ENCODE results near the gene YEATS4. TPM values are rescaled to one million over a fixed set of nuclear protein-coding genes. Genes with fewer than 3 reads are reported as not detected.
"Not testable (repeated sequence)": the region's sequence is repeated elsewhere in the genome, so short reads cannot be mapped to it uniquely, and the experiment has no call there.

Gene YEATS4
- total RNA-seq (10 to 100 TPM; 18.2 to 19.6 TPM), polyA plus RNA-seq (10 to 100 TPM; 44.9 to 57.5 TPM)

DNA sequence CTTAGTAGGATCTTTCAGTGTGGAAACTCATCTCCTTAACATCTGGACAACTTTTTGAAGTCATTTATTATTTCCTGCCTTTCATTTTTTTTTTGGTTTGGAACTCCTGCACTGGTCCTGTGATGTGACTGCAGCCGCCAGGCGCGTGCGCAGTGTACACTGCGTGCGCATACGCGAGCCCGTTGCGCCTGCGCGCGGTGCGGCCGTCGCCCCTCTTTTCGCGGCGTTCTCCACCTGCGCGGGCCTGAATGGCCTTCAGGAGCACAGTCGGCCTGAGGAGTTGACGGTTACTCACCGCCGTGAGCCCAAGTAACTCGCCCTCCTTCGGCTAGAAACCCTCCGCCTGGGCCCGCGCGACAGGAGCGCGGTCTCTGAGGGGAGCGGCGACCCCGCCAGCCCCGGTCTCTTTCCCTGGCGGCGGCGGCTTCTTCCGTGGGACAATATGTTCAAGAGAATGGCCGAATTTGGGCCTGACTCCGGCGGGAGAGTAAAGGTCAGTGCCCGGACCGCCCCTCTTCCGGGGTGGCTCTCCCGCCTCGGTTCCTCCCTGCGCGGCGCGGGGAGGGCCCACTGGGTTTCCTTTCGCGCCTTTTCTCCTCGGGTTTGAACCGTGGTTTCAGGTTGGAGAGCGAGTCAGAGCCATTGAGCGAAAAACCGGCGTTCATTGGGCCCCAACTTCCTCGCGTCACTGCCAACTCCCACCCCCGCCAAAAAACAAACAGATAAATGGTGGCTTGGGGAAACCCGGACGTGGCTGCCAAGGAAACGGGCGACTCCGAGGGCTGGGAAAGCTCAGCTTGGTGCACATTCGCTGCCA, at the start of gene YEATS4:
YEATS4 (plus strand) TSS at position 213 of the 817 bp plus-strand sequence; CDS start at position 443, 230 bp downstream.
- Mint-ChIP-seq H3K36me3 (peaks cover 0 to 17% of the 10 kb centered on the region in 2 donors), H3K9me3 (peaks cover 0 to 6% (median 0%) of the 10 kb centered on the region in 8 donors), H3K27ac (peak within 1 kb of the TSS; percentile 82 to 96 (median 94)), H3K4me1 (peaks cover 24 to 29% (median 27%) of the 10 kb centered on the region in 4 donors), H3K4me3 (peak within 1 kb of the TSS; percentile 83 to 97 (median 93)), H3K27me3 (peaks cover under 1 to 1% of the 10 kb centered on the region in 2 donors)
- H3K27ac ChIP-seq (ENCODE audit: low read depth, low read length), result peak within 1 kb of the TSS; percentile 86
- CTCF ChIA-PET (ENCODE audit: partially characterized antibody), result interaction anchor here (1.9 to 4.0 kb wide), 4 partner anchors 10 to 212 kb away, joined by 5 to 146 read pairs (median 20); partner anchors contain the start of gene LYZ
- DNase-seq, result peak; percentile 86 to 96 (median 88)
- intact Hi-C loops (cut with micrococcal nuclease), result loop anchor here (1.0 to 5.0 kb wide), 8 partner anchors 28 to 1373 kb away; partner anchors contain the start of genes CCT2, CPSF6 and FRS2
- peaks cover 11% of the 10 kb centered on the region for H3K4me1 ChIP-seq (ENCODE audit: insufficient read depth, low read length)
- H3K4me3 ChIP-seq (ENCODE audit: low read length in 2 of 2), result peak within 1 kb of the TSS; percentile 67 to 74
- no peaks in the 10 kb centered on the region for H3K9me3 ChIP-seq (ENCODE audit: control insufficient read depth in 1 of 2, low read length in 2 of 2)
- POLR2A ChIA-PET (ENCODE audit: partially characterized antibody), result interaction anchor here (0.8 to 6.0 kb wide), 2 partner anchors 28 to 380 kb away, joined by 3 to 73 read pairs; no protein-coding TSS in a partner anchor
- H3K36me3 ChIP-seq (ENCODE audit: insufficient read depth, low read length), result no peaks in the 10 kb centered on the region
- no peaks in the 10 kb centered on the region for H3K27me3 ChIP-seq (ENCODE audit: insufficient read depth, low read length)

- H3K27me3 Mint-ChIP-seq, result no peaks in the 10 kb centered on the region
- H3K36me3 ChIP-seq (ENCODE audit: insufficient read depth, low read length), result no peaks in the 10 kb centered on the region
- H3K4me3 ChIP-seq (ENCODE audit: low read length in 2 of 2), result no peak overlapping the region
- POLR2A ChIA-PET (ENCODE audit: partially characterized antibody), result no interaction called here
- H3K27me3 ChIP-seq (ENCODE audit: insufficient read depth, low read length), result no peaks in the 10 kb centered on the region
- no peaks in the 10 kb centered on the region for H3K9me3 ChIP-seq (ENCODE audit: control insufficient read depth in 1 of 2, low read length in 2 of 2)
- H3K27ac Mint-ChIP-seq, result no peak overlapping the region
- no peaks in the 10 kb centered on the region for H3K4me1 ChIP-seq (ENCODE audit: insufficient read depth, low read length)
- H3K4me3 Mint-ChIP-seq, result no peak overlapping the region
- H3K4me1 Mint-ChIP-seq, result no peaks in the 10 kb centered on the region
- no peak overlapping the region for H3K27ac ChIP-seq (ENCODE audit: low read depth, low read length)
- CTCF ChIA-PET (ENCODE audit: partially characterized antibody), result no interaction called here
- peaks cover 0 to 12% (median 4%) of the 10 kb centered on the region in 8 donors for H3K9me3 Mint-ChIP-seq
- H3K36me3 Mint-ChIP-seq, result peaks cover 1 to 2% of the 10 kb centered on the region in 2 donors
- DNase-seq, result no peak
- intact Hi-C loops (cut with micrococcal nuclease), result no loop called here
These were observed 46.3 kb upstream of the YEATS4 start for GRCh38 chr12:69313209-69313608.

GRCh38 chr12:69316784-69317183, 42.8 kb upstream of the YEATS4 start:
- H3K27ac Mint-ChIP-seq; DNase-seq; H3K4me1 ChIP-seq (ENCODE audit: insufficient read depth, low read length); H3K27me3 Mint-ChIP-seq; H3K27ac ChIP-seq (ENCODE audit: low read depth, low read length); intact Hi-C loops (cut with micrococcal nuclease); H3K9me3 ChIP-seq (ENCODE audit: control insufficient read depth in 1 of 2, low read length in 2 of 2); H3K36me3 ChIP-seq (ENCODE audit: insufficient read depth, low read length); H3K36me3 Mint-ChIP-seq; CTCF ChIA-PET (ENCODE audit: partially characterized antibody); H3K4me3 Mint-ChIP-seq; H3K4me3 ChIP-seq (ENCODE audit: low read length in 2 of 2); H3K27me3 ChIP-seq (ENCODE audit: insufficient read depth, low read length); H3K4me1 Mint-ChIP-seq; POLR2A ChIA-PET (ENCODE audit: partially characterized antibody): not testable (repeated sequence)
- peaks cover 0 to 19% (median 6%) of the 10 kb centered on the region in 8 donors for H3K9me3 Mint-ChIP-seq

GRCh38 chr12:69317233-69317632, 42.3 kb upstream of the YEATS4 start:
- CTCF ChIA-PET (ENCODE audit: partially characterized antibody); POLR2A ChIA-PET (ENCODE audit: partially characterized antibody); H3K36me3 Mint-ChIP-seq; intact Hi-C loops (cut with micrococcal nuclease); H3K9me3 ChIP-seq (ENCODE audit: control insufficient read depth in 1 of 2, low read length in 2 of 2); H3K4me3 ChIP-seq (ENCODE audit: low read length in 2 of 2); H3K4me1 ChIP-seq (ENCODE audit: insufficient read depth, low read length); H3K4me1 Mint-ChIP-seq; H3K36me3 ChIP-seq (ENCODE audit: insufficient read depth, low read length); DNase-seq; H3K27me3 Mint-ChIP-seq; H3K4me3 Mint-ChIP-seq; H3K27ac ChIP-seq (ENCODE audit: low read depth, low read length); H3K27me3 ChIP-seq (ENCODE audit: insufficient read depth, low read length); H3K27ac Mint-ChIP-seq: not testable (repeated sequence)
- H3K9me3 Mint-ChIP-seq, result peaks cover 0 to 19% (median 6%) of the 10 kb centered on the region in 8 donors

GRCh38 chr12:69318225-69318624, 41.3 kb upstream of the YEATS4 start:
- intact Hi-C loops (cut with micrococcal nuclease), result no loop called here
- Mint-ChIP-seq H3K4me3 (no peak overlapping the region), H3K27me3 (peaks cover 3 to 5% of the 10 kb centered on the region in 2 donors), H3K27ac (no peak overlapping the region), H3K9me3 (peaks cover 0 to 15% (median 6%) of the 10 kb centered on the region in 8 donors), H3K4me1 (no peaks in the 10 kb centered on the region), H3K36me3 (peaks cover 2 to 5% of the 10 kb centered on the region in 2 donors)
- H3K9me3 ChIP-seq (ENCODE audit: control insufficient read depth in 1 of 2, low read length in 2 of 2), result no peaks in the 10 kb centered on the region
- H3K4me1 ChIP-seq (ENCODE audit: insufficient read depth, low read length), result no peaks in the 10 kb centered on the region
- no peak overlapping the region for H3K4me3 ChIP-seq (ENCODE audit: low read length in 2 of 2)
- no peak for DNase-seq
- H3K36me3 ChIP-seq (ENCODE audit: insufficient read depth, low read length), result no peaks in the 10 kb centered on the region
- ChIA-PET POLR2A (ENCODE audit: partially characterized antibody) (no interaction called here), CTCF (ENCODE audit: partially characterized antibody) (interaction anchor here (1.4 kb wide), 1 partner anchor 161 kb away, joined by 3 read pairs; no protein-coding TSS in a partner anchor)
- H3K27me3 ChIP-seq (ENCODE audit: insufficient read depth, low read length), result no peaks in the 10 kb centered on the region
- no peak overlapping the region for H3K27ac ChIP-seq (ENCODE audit: low read depth, low read length)

- H3K27ac ChIP-seq (ENCODE audit: low read depth, low read length), result no peak overlapping the region
- no peak overlapping the region for H3K27ac Mint-ChIP-seq
- intact Hi-C loops (cut with micrococcal nuclease), result no loop called here
- H3K9me3 Mint-ChIP-seq, result peaks cover 0 to 10% (median 5%) of the 10 kb centered on the region in 8 donors
- peaks cover 4 to 6% (median 6%) of the 10 kb centered on the region in 4 donors for H3K4me1 Mint-ChIP-seq
- H3K4me1 ChIP-seq (ENCODE audit: insufficient read depth, low read length), result no peaks in the 10 kb centered on the region
- DNase-seq, result no peak
- H3K9me3 ChIP-seq (ENCODE audit: control insufficient read depth in 1 of 2, low read length in 2 of 2), result no peaks in the 10 kb centered on the region
- peaks cover 3 to 5% of the 10 kb centered on the region in 2 donors for H3K27me3 Mint-ChIP-seq
- H3K27me3 ChIP-seq (ENCODE audit: insufficient read depth, low read length), result no peaks in the 10 kb centered on the region
- CTCF ChIA-PET (ENCODE audit: partially characterized antibody), result interaction anchor here (1.2 to 1.4 kb wide), 2 partner anchors 30 to 320 kb away, joined by 3 read pairs; no protein-coding TSS in a partner anchor
- peaks cover 4 to 5% of the 10 kb centered on the region in 2 donors for H3K36me3 Mint-ChIP-seq
- no peak overlapping the region for H3K4me3 ChIP-seq (ENCODE audit: low read length in 2 of 2)
- no peak overlapping the region for H3K4me3 Mint-ChIP-seq
- H3K36me3 ChIP-seq (ENCODE audit: insufficient read depth, low read length), result no peaks in the 10 kb centered on the region
- POLR2A ChIA-PET (ENCODE audit: partially characterized antibody), result interaction anchor here (1.2 kb wide), 1 partner anchor 9 kb away, joined by 4 read pairs; no protein-coding TSS in a partner anchor
These were observed 38.2 kb upstream of the YEATS4 start for GRCh38 chr12:69321351-69321750.

GRCh38 chr12:69324797-69325466, 34.6 kb upstream of the YEATS4 start:
- Mint-ChIP-seq H3K27me3 (peaks cover 3 to 5% of the 10 kb centered on the region in 2 donors), H3K27ac (peak overlapping the region in 1 of 7 donors; percentile 11), H3K4me1 (peaks cover 17 to 27% (median 19%) of the 10 kb centered on the region in 4 donors), H3K9me3 (peaks cover 0 to 7% (median 0%) of the 10 kb centered on the region in 8 donors), H3K36me3 (peaks cover 6 to 16% of the 10 kb centered on the region in 2 donors), H3K4me3 (no peak overlapping the region)
- Histone ChIP-seq H3K9me3 (ENCODE audit: control insufficient read depth in 1 of 2, low read length in 2 of 2) (no peaks in the 10 kb centered on the region), H3K36me3 (ENCODE audit: insufficient read depth, low read length) (no peaks in the 10 kb centered on the region), H3K4me1 (ENCODE audit: insufficient read depth, low read length) (peaks cover 18% of the 10 kb centered on the region), H3K27ac (ENCODE audit: low read depth, low read length) (no peak overlapping the region), H3K27me3 (ENCODE audit: insufficient read depth, low read length) (no peaks in the 10 kb centered on the region), H3K4me3 (ENCODE audit: low read length in 2 of 2) (no peak overlapping the region)
- CTCF ChIA-PET (ENCODE audit: partially characterized antibody), result interaction anchor here (1.4 kb wide), 1 partner anchor 259 kb away, joined by 3 read pairs; no protein-coding TSS in a partner anchor
- intact Hi-C loops (cut with micrococcal nuclease), result no loop called here
- no peak for DNase-seq
- POLR2A ChIA-PET (ENCODE audit: partially characterized antibody), result no interaction called here

Data from CD4-positive, alpha-beta memory T cell (primary cell).